NCI-H524 treated with DMSO at 0.1 percent for 48 hours (cell line): ENCODE results near the gene ADAMTS4.

Source experiments
- DNase-seq: peaks from one replicate; lab custom pipeline; 2025; lab: John Stamatoyannopoulos, UW

ADAMTS4 gene

DNA sequence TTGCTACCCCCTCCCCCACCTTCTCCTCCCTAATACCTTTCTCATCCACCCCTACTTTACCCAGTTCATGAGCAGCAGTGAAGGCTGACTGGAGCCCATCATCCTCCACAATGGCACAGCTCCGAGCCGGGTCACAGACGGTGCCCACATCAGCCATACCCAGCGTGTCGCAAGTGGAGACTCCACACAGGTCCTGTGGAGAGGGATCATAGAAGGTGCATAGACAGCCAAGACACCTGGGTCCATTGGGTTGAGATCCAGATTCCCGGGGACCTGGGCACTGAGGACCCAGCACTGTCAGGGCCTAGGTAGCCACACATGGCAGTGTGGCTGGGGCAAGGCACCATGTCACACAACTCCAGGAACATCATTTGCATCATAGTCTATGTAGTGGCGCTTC is 2.7 kb downstream of the ADAMTS4 start:
- no peak for DNase-seq

DNA sequence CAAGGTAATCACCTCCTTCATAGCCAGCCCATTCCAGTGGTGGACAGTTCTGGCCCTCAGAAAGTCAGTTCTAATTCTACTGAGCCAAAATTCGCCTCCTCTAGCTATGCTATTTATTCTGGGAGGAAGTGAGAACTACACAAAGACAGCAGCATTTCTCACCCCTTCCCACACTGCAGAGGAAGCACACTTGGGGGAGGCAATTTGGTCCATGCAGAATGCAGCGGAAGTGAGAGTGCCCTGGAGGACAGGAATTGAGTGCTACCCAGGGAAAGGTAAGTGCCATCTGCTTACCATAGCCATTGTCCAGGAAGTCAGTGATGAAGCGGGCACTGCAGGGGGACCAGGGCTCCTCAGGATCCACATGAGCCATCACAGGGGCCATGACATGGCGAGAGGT is 3.7 kb downstream of the ADAMTS4 start:
- DNase-seq = no peak

DNA sequence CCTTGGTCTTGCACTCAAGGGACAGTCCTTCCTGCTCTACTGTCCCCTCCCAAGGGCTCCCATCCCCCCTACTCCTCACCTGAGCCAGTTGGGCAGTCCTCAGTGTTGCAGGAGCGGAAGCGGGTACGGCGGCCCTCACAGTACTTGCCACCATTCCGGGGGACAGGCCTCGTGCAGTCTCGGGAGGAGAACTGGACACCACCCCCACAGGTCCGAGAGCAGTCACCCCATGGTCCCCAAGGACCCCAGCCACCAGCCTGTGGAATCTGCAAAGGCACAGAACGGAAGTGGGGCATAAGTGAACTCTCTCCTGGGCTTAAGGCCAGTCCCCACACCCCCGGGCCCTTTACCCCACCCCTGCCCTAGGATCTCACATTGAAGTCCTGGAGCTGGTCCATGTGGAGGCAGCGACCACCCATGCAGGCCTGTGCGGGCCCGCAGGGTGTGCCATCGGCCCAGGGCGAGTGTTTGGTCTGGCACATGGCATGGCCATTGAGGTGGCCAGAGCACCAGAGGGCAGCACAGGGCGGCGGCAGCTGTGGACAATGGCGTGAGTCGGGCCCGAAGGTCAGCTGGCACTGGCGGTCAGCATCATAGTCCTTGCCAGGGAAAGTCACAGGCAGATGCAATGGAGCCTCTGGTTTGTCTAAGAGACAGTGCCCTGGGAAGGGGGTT is 5.2 kb downstream of the ADAMTS4 start:
- DNase-seq = no peak

DNA sequence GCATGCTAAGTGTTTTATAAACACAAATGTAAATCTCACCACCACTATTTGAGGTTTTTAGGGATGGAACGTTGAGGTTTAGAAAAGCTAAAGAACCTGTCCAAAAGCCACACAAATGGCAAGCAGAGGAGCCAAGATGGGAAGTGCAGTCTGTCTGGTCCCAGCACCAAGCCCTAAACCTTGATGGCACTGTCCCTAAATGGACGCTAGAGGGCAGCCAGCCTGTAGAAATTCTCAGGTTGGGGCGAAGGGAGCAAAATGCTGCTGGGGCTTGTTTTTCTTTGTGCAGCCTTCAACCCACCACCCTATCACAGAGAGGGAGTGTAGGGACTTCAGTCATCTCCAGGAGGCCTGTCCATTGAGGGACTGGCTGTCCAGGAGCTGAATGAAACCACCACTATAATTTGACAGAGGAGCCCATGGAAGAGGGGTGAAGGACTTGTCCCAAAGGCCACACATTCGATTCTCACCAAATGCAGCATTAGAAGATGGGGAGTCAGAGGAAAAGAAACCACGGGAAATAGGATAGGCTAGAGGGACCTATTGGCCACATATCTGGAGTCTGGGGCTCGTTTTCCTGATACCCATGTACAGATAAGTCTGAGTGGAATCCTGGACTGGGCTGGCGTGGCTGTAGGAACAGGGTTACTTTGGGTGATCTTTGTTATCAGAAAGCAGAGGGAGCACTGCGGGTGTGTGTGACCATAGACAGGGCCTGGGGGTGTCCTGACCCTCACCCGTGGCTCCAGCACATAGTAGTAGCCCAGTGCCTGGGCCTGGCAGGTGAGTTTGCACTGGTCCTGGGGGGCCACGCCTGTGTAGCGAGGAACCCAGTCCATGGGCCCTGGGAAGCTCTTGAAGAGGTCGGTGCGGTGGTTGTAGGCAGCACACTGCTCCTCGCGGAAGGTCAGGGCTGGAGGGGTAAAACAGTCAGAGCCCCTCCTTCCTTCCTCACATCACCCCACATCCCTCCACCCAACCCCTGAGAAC is 6.1 kb downstream of the ADAMTS4 start:
- DNase-seq = peak; percentile 5

DNA sequence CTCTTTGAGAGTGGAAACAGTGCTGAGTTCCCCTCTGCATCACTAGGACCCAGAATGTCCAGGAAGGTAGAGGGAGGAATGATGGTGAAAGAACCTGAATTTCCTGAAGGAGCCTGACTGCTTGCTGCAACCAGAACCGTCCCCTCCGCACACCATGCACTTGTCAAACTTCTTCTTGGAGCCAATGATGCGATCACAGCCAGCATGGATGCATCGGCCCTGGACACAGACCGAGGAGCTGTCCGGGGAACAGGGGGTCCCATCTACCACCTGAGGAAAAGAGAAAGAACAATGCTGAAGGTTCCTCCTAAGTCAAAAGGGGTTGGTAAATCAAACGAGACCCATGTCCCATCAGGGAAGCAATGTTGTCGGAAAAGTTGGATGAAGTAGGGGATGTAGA is 6.9 kb downstream of the ADAMTS4 start:
- no peak for DNase-seq

DNA sequence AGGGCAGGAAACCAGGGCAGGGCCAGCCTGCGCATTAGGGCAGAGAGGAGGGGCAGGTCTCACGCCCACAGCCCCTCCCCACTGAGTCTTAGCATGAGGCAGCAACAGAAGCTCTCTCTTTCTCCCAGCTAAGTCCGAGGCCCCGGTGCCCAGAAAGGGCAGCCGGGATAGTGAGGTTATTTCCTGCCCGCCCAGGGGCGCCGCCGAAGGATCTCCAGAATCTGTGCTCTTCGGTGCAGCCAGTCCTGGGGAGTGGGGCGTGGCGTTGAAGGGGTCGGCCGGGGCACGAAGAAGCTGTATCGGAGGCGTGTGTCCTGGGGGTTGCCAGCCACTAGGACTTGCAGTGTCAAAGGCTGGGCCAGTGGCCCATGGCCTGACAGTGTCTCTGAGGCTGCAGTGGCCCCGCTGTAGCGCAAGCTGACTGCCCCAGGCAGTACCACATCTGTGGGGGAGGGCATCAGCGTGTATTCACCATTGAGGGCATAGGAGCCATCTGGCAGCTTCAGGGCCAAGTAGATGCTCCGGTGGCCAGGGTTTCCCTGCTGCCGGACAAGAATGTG is 7.8 kb downstream of the ADAMTS4 start:
- peak; percentile 4 for DNase-seq

DNA sequence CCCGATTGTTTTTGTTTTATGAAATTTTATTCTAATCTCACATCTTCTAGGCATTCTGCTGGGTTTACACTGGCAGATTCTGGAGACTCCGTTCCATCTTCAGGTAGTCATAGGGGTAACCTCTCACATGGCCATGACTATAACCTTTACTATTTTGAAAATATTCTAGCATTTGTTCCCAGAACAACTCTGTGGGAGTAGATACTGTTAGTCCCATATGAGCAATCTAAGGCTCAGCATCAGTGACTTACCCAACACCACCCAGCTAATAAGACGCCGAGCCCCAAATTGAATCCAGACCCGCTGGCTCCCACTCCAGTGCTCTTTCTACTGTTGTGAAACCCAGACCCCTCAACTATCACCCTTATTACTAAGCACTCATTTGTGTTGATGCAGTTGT is 9.8 kb downstream of the ADAMTS4 start:
- no peak for DNase-seq

DNA sequence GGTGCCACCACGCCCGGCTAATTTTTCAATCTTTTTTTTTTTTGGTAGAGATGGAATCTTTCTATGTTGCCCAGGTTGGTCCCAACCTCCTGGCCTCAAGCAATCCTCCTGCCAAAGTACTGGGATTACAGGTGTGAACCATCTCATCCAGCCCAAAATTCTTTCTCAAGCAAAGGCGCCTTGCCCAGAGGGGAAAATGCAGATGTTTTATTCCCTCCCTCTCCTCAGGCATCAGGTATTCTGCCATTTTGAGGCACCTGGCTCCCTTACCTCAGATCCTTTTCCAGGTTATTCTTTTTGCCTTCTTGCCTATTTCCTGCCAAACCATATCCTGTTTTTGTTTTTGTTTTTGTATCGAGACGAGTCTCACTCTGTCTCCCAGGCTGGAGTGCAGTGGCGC is 10.5 kb downstream of the ADAMTS4 start:
- DNase-seq = no peak

DNA sequence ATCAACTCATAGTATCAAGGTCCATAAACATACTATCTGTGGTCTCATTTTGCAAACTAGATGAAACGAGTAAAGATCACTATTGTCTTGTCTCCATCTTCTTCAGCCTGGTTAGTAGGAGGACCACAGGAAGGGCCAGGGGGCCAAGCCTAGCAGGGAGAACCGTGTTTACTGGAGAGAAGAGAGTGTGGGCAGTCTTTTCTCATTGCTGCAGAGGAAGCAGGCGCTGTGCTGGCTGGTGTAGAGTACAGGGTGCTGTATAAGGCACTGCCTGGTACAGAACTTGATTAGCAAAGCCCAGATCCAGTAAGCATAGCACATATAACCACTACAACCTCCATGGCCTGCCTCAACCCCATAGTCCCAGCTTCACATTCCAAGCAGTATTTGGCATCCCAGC is 11.5 kb downstream of the ADAMTS4 start:
- DNase-seq = no peak

DNA sequence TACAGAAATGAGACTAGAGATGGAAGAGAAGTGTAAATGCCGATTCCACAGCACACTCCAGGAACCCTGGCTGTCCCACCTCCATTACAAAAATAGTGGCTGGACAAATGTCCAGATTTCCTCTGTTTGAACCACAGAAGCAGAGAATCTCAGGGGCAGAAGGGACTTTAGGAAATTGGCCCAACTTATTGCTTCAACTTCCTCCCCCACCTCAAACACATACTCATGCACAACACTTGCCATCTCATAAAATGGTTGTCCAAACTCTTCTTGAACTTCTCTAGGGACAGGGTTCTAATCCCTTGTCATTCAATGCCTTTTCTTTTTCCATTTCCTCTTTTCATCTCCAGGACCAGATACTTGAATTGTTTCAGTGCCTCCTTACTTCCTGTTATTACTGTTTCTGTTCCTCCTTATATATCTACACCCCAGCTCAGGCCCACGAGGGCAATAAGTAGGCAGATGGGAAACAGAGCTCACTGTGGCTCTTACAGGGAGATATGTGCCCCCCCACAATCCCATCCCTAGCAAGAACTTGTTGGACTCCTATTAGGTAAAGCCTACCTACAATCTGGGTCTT is 13.0 kb downstream of the ADAMTS4 start:
- DNase-seq = no peak

DNA sequence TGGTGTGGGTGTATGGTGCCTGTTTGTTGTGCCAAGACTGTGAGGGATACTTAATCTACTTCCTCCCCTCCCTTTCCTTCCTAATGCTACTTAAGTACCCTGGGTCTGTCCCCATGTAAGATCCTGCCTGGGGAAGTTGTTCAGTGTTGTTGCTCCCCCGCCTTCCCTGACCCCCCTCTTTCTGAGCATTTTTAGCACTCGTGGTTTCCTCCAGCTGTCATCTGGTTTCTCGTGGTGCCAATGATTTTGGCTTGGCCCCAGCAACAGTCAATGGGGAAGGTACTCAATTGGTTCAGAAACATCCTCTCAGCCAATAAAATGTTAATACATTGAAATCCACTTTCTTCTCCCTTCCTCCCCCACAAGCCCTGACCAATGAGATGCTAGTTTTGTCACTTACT is 13.6 kb downstream of the ADAMTS4 start:
- peak; percentile 97 for DNase-seq

DNA sequence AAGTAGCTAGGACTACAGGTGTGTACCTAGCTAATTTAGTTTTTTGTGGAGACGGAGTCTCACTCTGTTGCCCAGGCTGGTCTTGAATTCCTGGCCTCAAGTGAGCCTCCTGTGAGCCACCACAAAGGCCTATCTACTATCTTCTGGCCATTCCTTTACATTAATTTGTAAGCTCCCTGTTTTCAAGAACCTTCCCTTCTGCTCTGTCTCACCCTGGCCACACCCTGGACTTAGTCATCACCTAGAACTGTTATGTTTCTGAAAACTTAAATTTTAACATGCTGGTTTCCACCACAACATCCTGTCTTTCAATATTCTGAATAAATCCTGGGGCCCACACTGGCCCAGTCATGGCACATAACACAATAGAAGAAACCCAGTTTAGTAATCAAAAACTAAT is 16.6 kb downstream of the ADAMTS4 start:
- DNase-seq = no peak

DNA sequence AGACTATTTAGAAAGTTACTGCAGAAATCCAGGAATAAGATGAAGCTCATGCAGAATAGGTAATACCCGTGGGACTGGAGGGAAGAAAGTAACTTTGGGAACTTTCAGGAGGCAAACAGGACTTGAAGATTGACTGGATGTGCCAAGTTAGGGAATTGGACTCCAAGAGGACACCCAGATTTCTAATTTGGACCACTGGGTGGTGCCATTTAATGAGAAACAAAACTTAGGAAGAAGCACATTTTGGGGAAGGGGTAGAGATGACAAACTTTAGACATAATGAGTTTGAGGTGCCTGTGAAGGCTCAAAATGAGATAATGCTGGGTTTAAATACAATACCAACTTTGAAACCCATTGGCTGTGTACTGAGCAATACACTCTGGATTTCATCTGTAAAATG is 18.2 kb downstream of the ADAMTS4 start:
- DNase-seq = peak; percentile 1

DNA sequence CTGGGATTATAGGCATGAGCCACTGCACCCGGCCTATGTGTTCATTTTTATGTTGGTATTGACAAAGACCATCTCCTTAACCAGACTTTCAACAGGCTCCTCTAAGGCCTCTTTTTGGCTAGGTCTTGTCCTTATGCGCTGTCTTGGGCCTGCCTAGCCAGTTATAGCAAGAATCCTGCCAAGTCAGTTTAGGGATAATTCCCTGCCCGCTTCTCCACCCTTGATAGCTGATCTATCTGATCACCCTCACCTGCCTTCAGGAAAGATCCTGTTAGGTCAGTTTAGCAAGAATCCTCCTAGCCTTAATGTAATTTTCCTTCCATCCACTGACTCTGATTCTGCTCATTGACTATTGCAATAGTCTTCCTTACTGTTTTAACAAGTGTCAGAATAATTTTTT is 19.2 kb downstream of the ADAMTS4 start:
- DNase-seq = no peak

DNA sequence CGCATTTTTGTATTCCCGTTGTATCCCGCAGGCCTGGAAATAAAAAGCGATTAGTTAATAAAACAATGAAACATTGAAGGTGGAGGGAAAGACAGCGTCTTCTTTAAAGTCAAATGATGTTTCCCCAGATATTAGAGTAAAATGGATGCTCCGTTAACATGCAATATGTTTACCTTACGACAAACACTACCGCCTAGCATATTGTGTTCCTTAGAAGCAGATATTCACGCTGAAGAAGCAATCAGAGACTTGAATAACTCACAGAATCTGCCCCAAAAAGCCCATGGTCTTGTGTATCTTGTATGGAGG is 21.0 kb downstream of the ADAMTS4 start:
- no peak for DNase-seq

DNA sequence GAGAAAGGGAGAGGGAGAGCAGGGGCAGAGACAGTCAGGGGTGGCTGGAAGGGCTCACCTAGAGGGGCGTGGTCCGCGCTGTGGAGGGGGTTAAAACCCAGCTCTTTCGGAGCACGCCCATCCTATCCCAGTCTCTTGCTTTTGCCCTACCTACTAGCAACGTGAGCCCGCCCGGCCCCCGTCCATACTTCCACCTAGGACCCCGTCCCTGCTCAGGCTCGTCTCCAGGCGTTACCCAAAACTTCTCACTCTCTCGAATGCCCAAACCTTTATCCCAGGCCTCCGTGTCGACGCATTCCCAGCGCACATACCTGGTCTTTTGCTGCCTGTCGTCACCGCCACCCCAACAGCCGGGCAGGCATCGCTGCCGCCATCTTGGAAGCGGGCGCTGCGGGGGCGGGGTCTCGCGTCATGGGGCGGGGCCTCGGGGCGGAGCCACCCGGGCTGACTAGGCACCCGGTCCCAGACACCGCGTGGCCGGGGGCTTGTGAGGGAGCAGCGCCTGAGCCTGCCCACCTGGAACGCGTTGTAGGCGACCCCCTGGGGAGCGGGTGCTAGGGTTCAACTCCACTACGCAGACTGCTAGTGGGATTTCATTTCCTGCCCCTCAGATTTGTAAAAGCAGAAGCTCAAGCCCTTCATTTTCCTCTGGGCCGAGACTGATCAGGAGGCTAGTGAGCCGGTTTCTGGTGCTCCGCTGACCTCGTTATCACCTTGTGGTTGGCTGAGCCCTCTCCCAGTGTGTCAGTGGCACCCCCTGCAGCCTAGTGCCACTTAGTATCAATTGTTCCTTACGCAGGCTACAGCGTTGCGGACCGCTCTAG is 21.5 kb downstream of the ADAMTS4 start, which contains the start of gene B4GALT3:
B4GALT3 (minus strand) TSS at position 396 of the 824 bp plus-strand sequence. CDS start 1,447 bp downstream, outside the sequence.
- peak; percentile 61 for DNase-seq

DNA sequence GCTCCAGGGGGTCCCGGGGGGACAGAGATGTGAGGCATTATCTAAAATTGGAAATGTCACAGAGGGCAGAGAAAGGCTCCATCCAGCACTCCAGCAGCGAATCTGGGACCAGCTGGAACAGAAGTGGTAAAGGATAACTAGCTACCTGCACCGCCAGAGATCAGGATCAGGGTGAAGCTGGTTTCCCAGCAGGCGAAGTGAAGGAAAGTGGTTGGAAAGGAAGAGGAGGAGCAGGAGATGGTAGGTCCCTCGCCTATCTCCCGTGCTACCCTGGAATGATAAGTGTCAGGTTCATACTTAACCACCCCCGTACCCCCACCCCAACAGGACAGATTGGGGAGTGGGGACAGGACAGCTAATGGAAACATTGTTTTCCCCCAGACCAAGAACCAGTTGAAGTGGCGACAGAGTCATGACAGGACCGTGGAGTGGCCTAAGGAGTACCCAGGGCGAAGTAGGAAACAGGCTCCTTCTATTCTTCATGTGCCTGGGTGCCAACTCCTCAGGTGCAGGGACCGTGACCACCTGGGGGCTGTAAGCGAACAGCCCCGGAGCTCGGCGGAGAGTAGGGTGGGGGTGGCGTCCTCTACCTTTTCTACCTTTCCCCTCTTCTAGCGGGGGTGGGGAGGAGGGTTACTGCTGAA is 22.3 kb downstream of the ADAMTS4 start:
- no peak for DNase-seq

DNA sequence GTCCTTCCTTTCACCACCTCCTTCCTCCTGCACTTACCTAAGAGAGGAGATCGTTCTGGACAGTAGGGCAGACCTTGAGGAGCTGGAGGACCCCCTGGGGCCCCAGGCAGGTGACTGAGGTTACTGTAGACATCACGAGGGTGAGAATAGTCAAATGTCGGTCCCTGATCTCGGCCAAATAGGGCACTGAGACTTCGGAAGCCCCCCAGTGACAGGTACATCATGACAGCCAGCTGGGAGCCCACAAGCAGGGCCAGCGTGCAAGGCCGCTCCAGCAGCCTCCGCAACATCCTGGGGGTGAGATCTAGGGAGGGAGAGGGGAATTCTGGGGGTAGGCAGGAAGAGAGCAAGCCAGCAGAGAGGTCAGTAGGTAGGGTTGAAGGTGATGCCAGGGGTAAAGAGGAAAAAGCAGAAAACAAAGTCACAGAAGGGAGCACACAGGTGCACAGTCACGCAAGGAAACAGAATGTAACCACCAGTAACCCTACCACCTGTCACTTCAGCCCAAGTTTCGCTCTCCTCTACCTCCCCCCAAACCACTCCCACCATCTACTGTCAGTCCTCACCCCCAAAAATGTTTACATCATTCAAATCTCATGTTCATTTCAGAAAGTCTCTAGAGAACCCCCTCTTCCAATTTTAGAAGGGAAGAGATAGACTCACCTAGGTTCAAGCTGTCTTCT is 22.9 kb downstream of the ADAMTS4 start:
- DNase-seq = no peak

DNA sequence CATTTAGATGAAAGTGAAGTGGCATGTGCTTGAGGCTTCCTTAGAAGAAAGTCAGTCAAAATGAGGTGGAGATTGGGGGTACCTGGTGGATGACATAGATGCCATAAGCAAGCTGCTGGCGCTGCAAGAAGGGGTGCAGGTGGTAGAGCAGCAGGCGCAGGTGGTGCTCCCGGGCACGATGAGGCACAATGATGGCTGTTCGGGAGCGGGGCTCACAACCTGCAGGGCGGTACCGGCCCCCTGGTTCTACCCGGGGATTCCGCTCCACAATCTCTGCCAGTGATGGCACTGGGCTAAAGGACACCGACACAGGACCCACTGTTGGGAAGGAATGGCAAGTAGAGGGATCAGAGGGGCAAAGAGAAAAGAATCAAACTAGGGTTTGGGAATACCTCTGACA is 23.9 kb downstream of the ADAMTS4 start:
- DNase-seq = no peak

DNA sequence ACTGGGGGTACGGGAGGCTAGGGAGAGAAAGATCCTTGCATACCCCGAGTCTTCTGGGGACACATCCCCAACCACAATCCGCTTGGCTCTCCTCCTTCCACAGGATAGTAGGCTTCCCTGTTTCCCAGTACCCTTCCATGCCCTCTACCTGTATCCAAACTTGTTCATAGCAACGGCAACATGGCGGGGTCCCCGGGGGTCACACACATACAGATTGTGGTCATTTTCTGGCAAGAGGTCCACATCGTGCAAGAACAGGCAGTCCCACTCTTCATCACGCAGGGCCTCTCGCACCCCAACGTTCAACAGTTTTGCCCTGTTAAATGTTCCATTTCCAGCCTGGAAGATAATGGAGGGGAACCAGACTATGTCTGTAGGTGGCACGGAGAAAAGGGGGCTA is 25.1 kb downstream of the ADAMTS4 start:
- no peak for DNase-seq
